ENCODE data around the gene FGFR4.
A peak's percentile ranks its signal among the peaks of the same experiment; 100 is the strongest.
"Not testable (repeated sequence)": the region's sequence is repeated elsewhere in the genome, so short reads cannot be mapped to it uniquely, and the experiment has no call there.

Gene FGFR4

DNA sequence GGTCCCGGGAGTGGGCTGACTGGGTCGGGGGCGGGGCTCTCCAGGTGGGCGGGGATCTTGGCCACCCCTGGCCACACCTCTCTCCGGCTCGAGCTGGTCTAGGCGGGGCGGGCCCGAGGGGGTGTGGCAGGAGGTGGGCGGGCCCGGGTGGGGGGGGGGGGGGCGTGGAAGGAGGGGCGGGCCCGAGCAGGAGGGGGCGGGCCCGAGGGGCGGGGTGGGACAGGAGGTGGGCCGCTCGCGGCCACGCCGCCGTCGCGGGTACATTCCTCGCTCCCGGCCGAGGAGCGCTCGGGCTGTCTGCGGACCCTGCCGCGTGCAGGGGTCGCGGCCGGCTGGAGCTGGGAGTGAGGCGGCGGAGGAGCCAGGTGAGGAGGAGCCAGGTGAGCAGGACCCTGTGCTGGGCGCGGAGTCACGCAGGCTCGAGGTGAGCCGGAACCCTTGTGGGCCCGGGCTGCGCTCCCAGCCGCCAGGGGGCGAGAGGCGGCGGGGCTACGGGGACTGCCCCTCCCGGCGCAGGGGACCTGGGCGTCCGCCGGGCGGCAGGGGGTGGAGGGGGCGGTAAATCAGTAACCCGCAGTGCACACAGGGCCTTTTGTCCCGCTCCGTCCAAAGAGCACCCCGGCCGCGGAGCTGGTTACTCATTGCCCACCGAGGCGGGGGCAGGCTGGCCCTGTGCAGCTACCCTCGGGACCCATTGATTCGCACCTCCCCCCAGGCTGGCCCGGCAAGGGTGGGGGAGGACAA lies at the start of gene FGFR4:
Gene FGFR4, plus strand, starts transcription at position 262 of the 744 bp plus-strand sequence. CDS start 2,688 bp downstream, outside the sequence.
- FAIRE-seq (no peak), DNase-seq (ENCODE audit: insufficient read length, low spot score) (peak; percentile 63)
- 0 out of 2 replicates have a peak, but pooled peaks have one; percentile 18 for TF ChIP-seq POLR2A (IDR thresholded peaks at IDR 0.05; ENCODE audit: low read depth, low read length)

DNA sequence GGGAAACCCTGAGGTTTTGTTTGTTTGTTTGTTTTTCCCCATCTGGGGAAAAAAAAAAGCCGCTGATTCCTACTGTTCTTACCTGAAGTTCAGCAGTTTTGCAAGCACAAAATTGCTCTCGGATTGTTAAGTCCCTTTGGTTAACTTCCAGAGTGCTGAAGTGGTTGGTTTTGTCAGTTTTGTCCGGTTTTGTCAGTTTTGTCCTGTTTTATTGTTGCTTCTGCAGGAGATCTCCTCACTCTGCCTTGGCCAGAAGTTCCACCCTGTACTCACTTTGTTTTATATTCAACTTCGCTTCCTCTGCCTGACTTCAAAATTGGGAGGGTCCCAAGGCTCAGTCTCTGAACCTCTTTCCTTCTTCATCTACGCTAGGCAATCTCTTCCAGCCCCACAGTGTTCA lies 49.8 kb upstream of the FGFR4 start:
- FAIRE-seq, result no peak
- no peak for DNase-seq (ENCODE audit: insufficient read length, low spot score)
- no peak for TF ChIP-seq POLR2A (IDR thresholded peaks at IDR 0.05; ENCODE audit: low read depth, low read length)

DNA sequence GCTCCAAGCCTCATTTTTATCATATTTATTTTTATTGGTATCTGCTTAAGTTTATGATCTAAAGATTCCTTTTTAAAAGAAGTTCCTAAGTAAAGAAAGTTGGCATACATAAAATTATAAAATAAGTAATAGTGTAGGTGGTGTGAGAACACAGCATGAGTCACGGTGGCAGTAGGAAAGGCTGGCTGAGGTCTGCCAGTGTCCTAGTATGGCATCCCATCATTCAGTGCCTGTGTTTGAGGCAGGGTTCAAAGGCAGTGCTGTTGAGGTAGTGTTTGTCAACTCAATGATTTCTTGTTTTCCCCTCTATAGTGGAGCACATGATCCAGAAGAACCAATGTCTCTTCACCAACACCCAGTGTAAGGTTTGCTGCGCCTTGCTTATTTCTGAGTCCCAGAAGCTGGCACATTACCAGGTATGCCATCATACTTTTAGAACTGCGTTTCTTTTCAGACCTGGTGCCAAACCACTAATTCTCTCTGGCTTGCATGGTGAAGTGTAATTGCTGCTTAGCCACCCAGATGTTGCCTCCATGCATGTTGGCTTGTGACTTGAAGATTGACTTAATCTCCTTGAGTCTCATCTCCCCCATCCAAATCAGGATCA lies 45.8 kb upstream of the FGFR4 start:
- peak; percentile 26 for DNase-seq (ENCODE audit: insufficient read length, low spot score)
- no peak for FAIRE-seq
- TF ChIP-seq POLR2A (IDR thresholded peaks at IDR 0.05; ENCODE audit: low read depth, low read length), result no peak

- no peak for DNase-seq (ENCODE audit: insufficient read length, low spot score)
- TF ChIP-seq POLR2A (IDR thresholded peaks at IDR 0.05; ENCODE audit: low read depth, low read length), result no peak
- no peak for FAIRE-seq
These were observed 44.8 kb upstream of the FGFR4 start for GRCh38 chr5:177041936-177042335.

GRCh38 chr5:177043114-177043513 lies 43.6 kb upstream of the FGFR4 start:
- FAIRE-seq (no peak), DNase-seq (ENCODE audit: insufficient read length, low spot score) (no peak)
- TF ChIP-seq POLR2A (IDR thresholded peaks at IDR 0.05; ENCODE audit: low read depth, low read length), result no peak

DNA sequence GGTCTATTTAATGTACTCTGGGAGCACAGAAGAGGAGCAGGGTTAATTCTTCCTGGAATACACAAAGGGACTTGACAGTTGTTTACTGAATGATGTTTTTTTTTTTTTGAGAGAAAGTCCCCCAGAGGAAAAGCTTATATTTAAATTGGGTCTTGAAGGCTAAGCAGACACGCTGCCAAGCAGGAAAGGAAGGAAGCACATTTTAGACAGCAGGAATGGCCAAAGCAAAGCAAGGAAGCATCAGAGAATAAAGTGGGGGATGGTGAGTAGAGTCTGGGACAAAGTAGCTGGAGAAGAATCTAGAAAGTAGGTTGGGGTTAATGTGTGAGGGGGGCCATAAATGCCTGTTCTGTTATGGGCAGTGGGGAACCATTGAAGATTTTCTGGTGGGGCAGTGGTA lies 42.8 kb upstream of the FGFR4 start:
- FAIRE-seq (no peak), DNase-seq (ENCODE audit: insufficient read length, low spot score) (no peak)
- TF ChIP-seq POLR2A (IDR thresholded peaks at IDR 0.05; ENCODE audit: low read depth, low read length), result no peak

GRCh38 chr5:177044641-177045040 lies 42.1 kb upstream of the FGFR4 start:
- no peak for DNase-seq (ENCODE audit: insufficient read length, low spot score)
- TF ChIP-seq POLR2A (IDR thresholded peaks at IDR 0.05; ENCODE audit: low read depth, low read length), result no peak
- no peak for FAIRE-seq

GRCh38 chr5:177045631-177046030 lies 41.1 kb upstream of the FGFR4 start:
- DNase-seq (ENCODE audit: insufficient read length, low spot score) (no peak), FAIRE-seq (no peak)
- TF ChIP-seq POLR2A (IDR thresholded peaks at IDR 0.05; ENCODE audit: low read depth, low read length), result no peak

DNA sequence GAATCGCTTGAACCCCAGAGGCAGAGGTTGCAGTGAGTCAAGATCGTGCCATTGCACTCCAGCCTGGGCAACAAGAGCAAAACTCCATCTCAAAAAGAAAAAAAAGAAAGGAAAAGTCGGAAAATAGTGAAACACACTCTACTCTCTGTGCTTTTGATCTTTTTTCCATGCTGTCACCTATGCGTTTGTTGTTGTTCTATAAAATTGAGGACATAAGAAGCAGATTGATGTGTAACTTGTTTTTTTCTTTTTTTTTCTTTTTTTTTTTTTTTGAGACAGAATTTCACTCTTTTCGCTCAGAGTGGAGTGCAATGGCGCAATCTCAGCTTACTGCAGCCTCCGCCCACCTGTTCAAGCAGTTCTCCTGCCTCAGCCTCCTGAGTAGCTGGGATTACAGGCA lies 38.2 kb upstream of the FGFR4 start:
- not testable (repeated sequence) for FAIRE-seq; DNase-seq (ENCODE audit: insufficient read length, low spot score)

- TF ChIP-seq POLR2A (IDR thresholded peaks at IDR 0.05; ENCODE audit: low read depth, low read length), result no peak
- FAIRE-seq, result no peak
- DNase-seq (ENCODE audit: insufficient read length, low spot score), result no peak
These were observed 37.4 kb upstream of the FGFR4 start for GRCh38 chr5:177049285-177049684.

DNA sequence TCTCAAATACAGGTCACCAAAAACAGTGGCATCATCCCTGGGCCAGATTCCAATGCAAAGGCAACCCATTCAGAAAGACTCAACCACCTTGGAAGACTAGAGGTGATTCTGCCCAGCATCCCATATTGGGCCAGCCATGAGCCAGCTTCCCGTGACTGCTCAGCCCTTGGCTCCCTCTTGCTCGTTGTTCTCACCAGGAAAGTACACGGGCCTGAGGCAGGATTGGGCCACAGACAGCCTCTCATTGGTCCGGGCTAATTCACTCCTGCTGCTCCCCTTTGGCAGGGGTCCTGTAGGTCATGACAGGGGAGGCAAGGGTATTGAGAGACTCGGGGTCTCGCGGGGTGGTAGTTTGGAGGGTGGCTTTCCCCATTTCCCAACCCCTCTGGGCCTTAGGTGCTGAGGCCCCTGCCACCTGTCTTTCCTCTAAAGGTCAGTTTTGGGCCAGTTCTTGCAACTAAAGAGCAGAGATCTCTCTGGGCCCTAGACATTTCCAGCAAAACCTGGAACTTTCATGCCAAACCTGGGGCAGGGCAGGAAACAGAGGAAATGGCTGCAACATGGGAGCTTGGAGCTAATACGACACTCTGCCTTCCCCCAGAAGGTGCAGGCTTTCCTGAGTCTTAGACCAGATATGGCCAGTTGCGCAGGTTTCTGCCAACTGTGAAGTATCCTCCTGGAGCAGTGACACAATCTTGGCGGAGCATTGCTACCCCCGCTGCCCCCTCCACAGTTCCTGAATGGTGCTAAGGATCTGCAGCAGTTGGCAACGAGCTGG lies 22.0 kb upstream of the FGFR4 start:
- DNase-seq (ENCODE audit: insufficient read length, low spot score), result no peak
- no peak for TF ChIP-seq POLR2A (IDR thresholded peaks at IDR 0.05; ENCODE audit: low read depth, low read length)
- no peak for FAIRE-seq

DNA sequence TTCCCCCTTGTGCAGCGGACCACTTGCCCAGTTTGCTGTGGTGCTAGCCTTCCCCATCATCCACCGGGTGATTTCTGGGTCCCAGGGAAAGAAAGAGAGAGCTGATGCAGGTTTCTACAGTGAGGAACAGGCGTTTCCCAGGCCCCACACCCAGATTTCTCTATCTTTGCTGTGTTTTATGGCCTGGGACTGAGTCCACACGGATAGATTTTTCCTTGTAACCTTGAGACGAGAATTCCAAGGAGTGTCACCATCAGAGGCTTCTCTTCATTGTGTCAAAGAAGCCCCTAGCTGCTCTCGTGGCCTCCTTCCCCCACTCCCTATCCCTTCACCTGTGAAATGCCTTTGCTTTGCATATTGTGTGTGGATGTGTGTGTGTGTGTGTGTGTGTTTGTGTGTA lies 21.2 kb upstream of the FGFR4 start:
- FAIRE-seq, result no peak
- DNase-seq (ENCODE audit: insufficient read length, low spot score), result no peak
- TF ChIP-seq POLR2A (IDR thresholded peaks at IDR 0.05; ENCODE audit: low read depth, low read length), result no peak

DNA sequence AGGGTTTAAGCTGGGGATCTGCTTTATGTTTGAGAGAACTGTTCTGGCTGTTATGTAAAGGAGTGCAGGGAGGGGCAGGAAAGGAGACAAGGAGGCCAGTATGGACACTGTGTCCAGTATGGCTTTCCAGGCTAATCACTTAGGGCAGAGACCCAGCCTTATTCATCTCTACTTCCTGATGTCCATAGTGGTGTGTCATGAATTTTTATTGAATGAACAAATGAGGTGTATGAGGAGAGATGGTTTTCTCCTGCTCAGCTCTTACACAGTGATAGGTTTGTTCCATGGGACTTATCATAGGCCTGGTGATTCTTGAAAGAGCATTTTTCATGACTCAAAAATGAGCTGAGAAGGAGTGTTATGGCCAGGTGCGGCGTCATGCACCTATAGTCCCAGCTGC lies 20.5 kb upstream of the FGFR4 start:
- FAIRE-seq (no peak), DNase-seq (ENCODE audit: insufficient read length, low spot score) (no peak)
- TF ChIP-seq POLR2A (IDR thresholded peaks at IDR 0.05; ENCODE audit: low read depth, low read length), result no peak

- TF ChIP-seq POLR2A (IDR thresholded peaks at IDR 0.05; ENCODE audit: low read depth, low read length), result no peak
- DNase-seq (ENCODE audit: insufficient read length, low spot score), result no peak
- no peak for FAIRE-seq
These were observed 19.2 kb upstream of the FGFR4 start for GRCh38 chr5:177067503-177067902.
